ENCODE measurements around the gene ZC3HAV1. TPM values are rescaled to one million over a fixed set of nuclear protein-coding genes. Genes with fewer than 3 reads are reported as not detected.

The ZC3HAV1 gene
- total and polyA plus RNA-seq, 2 of the 13 experiments (the other 11 are each of a cell fraction or from before 2014, with no cell fraction given) = 12.7 to 23.7 TPM

DNA sequence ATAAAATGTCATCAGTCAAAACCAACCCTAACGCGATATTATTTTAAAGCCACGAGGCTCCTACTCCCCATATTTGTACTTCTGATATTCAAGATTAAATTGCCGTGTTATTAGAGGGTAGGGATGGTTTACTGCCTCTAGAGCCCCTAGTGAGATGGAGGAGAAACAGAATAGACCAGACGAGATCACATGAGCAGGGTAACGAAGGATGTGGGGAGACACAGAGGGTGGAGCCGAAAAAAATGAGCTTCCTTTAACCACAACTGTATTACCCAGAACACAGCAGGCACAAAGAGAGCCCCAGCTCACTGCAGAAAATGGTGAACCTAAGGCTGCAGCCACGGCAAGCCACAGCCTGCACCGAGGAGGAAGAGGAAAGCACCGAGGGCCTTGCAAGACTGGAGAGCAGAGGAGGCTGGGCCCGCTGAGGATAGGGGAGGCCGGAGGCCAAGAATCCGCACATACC, 14.3 kb downstream of the ZC3HAV1 start:
- DNase-seq (ENCODE audit: low spot score) (no peak), ATAC-seq (no peak), FAIRE-seq (no peak)
- no peak overlapping the region for H2AFZ ChIP-seq (ENCODE audit: low read length)
- peaks cover 0 to 3% of the 10 kb centered on the region in 2 experiments; a peak in 1 of 5 replicates for H3K36me3 ChIP-seq (replicated peaks in 1 of 2; ENCODE audit: control insufficient read depth in 1 of 2, insufficient read depth in 2 of 2, low read length in 2 of 2)
- 0 out of 2 replicates have a peak, but pooled peaks cover 5% of the 10 kb centered on the region for H4K20me1 ChIP-seq (ENCODE audit: insufficient read depth, low read length)
- WGBS (ENCODE audit: low lambda C conversion rate) = 97% methylated on average over 13 of the region's 13 CpGs
- in situ Hi-C loops (cut with HindIII; ENCODE audit: extremely low pct_ligation_motif_present, low pct_unique_long_range_greater_than_20kb) (no loop called here), intact Hi-C loops (cut with micrococcal nuclease; ENCODE audit: unreplicated experiment) (no loop called here)
- no peak overlapping the region for H3K27ac ChIP-seq (ENCODE audit: extremely low read length, insufficient read depth, low read length)
- peaks cover 40% of the 10 kb centered on the region for H3K79me2 ChIP-seq (ENCODE audit: insufficient read depth, low read length)
- H3K4me1 ChIP-seq (ENCODE audit: insufficient read depth, low read length) = peaks cover 31% of the 10 kb centered on the region
- no peak overlapping the region for H3K9ac ChIP-seq (ENCODE audit: insufficient read depth, low read depth, low read length)
- POLR2A ChIA-PET = no interaction called here
- CTCF ChIA-PET (ENCODE audit: low intra/inter-chr PET ratio, low total read pairs) = no interaction called here
- H3K4me3 ChIP-seq (replicated peaks in 1 of 3; ENCODE audit: insufficient read depth in 1 of 3, low read depth in 2 of 3, low read length in 3 of 3) = no peak overlapping the region
- TF ChIP-seq, protein P1, sequence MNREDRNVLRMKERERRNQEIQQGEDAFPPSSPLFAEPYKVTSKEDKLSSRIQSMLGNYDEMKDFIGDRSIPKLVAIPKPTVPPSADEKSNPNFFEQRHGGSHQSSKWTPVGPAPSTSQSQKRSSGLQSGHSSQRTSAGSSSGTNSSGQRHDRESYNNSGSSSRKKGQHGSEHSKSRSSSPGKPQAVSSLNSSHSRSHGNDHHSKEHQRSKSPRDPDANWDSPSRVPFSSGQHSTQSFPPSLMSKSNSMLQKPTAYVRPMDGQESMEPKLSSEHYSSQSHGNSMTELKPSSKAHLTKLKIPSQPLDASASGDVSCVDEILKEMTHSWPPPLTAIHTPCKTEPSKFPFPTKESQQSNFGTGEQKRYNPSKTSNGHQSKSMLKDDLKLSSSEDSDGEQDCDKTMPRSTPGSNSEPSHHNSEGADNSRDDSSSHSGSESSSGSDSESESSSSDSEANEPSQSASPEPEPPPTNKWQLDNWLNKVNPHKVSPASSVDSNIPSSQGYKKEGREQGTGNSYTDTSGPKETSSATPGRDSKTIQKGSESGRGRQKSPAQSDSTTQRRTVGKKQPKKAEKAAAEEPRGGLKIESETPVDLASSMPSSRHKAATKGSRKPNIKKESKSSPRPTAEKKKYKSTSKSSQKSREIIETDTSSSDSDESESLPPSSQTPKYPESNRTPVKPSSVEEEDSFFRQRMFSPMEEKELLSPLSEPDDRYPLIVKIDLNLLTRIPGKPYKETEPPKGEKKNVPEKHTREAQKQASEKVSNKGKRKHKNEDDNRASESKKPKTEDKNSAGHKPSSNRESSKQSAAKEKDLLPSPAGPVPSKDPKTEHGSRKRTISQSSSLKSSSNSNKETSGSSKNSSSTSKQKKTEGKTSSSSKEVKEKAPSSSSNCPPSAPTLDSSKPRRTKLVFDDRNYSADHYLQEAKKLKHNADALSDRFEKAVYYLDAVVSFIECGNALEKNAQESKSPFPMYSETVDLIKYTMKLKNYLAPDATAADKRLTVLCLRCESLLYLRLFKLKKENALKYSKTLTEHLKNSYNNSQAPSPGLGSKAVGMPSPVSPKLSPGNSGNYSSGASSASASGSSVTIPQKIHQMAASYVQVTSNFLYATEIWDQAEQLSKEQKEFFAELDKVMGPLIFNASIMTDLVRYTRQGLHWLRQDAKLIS (CRISPR knock-in tag; IDR thresholded peaks at IDR 0.05) = no peak
- no peak for TF ChIP-seq RXRA (CRISPR knock-in tag; IDR thresholded peaks at IDR 0.05)
- TF ChIP-seq TEAD3 (CRISPR knock-in tag; optimal IDR thresholded peaks at IDR 0.05; ENCODE audit: borderline replicate concordance) = no peak
- TF ChIP-seq ZNF580 (CRISPR knock-in tag; IDR thresholded peaks at IDR 0.05; ENCODE audit: borderline replicate concordance, low read depth) = no peak
- no peak for TF ChIP-seq NR2F2 (IDR thresholded peaks at IDR 0.05; ENCODE audit: borderline replicate concordance, low read depth)
- no peak for TF ChIP-seq ZBTB7A (CRISPR knock-in tag; IDR thresholded peaks at IDR 0.05)
- TF ChIP-seq PCBP2 (optimal IDR thresholded peaks at IDR 0.05; ENCODE audit: low read depth, low read length, poor library complexity, severe bottlenecking) = no peak
- TF ChIP-seq NFE2 (CRISPR knock-in tag; IDR thresholded peaks at IDR 0.05) = no peak
- no peak for TF ChIP-seq ZNF207 (IDR thresholded peaks at IDR 0.05; ENCODE audit: borderline replicate concordance)
- no peak for TF ChIP-seq RBAK (CRISPR knock-in tag; IDR thresholded peaks at IDR 0.05)
- TF ChIP-seq ZNF251 (CRISPR knock-in tag; IDR thresholded peaks at IDR 0.05) = no peak
- no peak for TF ChIP-seq CTCF (CRISPR knock-in tag; IDR thresholded peaks at IDR 0.05)
- no TSS peak for BruUV-seq (replicated peaks)
- H3K9me3 ChIP-seq (ENCODE audit: low read length) = no peaks in the 10 kb centered on the region
- H3K4me2 ChIP-seq (ENCODE audit: low read depth, low read length) = no peak overlapping the region
- no peaks in the 10 kb centered on the region for H3K27me3 ChIP-seq (ENCODE audit: control insufficient read depth in 1 of 2, insufficient read depth in 2 of 2, low read length in 2 of 2)
